ENCODE results near the gene TIMM8A.

DNA sequence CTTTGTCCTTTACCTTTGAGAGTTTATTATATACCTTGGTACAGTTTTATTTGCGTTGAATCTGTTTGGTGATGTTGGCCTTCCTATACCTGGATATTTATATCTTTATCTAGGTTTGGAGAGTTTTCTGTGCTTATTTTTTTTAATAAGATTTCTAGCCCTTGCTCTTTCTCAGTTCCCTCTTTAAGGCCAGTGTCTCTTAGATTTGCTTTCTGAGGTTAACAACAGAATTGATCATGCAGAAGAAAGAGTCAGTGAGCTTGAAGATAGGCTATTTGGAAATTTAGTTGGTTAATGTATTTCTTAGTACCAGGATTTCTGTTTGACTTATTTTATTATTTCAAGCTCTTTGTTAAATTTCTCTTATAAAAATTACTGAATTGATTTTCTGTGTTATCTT is 44.8 kb downstream of the TIMM8A start:
- no peak for TF ChIP-seq EZH2 (IDR thresholded peaks at IDR 0.05; ENCODE audit: insufficient read depth, poor library complexity, severe bottlenecking)
- no peak for TF ChIP-seq EZH2phosphoT487 (IDR thresholded peaks at IDR 0.05; ENCODE audit: insufficient read depth, low read depth)

All from GM23248 (cell line).